ENCODE measurements around the gene PSMB8.

Gene PSMB8

GRCh38 chr6:32832535-32832934, 11.3 kb downstream of the PSMB8 start:
- H3K27ac ChIP-seq, result no peak overlapping the region
- ChIA-PET POLR2A (ENCODE audit: low non-redundant PET) (no interaction called here), CTCF (no interaction called here)
- TF ChIP-seq CTCF (conservative IDR thresholded peaks at IDR 0.05; ENCODE audit: low read depth), result no peak
- DNase-seq (ENCODE audit: low spot score), result no peak

- CTCF ChIA-PET, result interaction anchor here (0.6 kb wide), 1 partner anchor 208 kb away, joined by 5 read pairs; no protein-coding TSS in a partner anchor
Observed at GRCh38 chr6:32830936-32831335, 12.9 kb downstream of the PSMB8 start.

GRCh38 chr6:32830017-32830416, 13.8 kb downstream of the PSMB8 start:
- CTCF ChIA-PET, result no interaction called here
- POLR2A ChIA-PET (ENCODE audit: low non-redundant PET), result no interaction called here
- no peak for TF ChIP-seq CTCF (conservative IDR thresholded peaks at IDR 0.05; ENCODE audit: low read depth)
- no peak overlapping the region for H3K27ac ChIP-seq
- DNase-seq (ENCODE audit: low spot score), result no peak

More at GRCh38 chr6:32830936-32831335, 12.9 kb downstream of the PSMB8 start:
- no peak for TF ChIP-seq CTCF (conservative IDR thresholded peaks at IDR 0.05; ENCODE audit: low read depth)
- DNase-seq (ENCODE audit: low spot score), result no peak
- no peak overlapping the region for H3K27ac ChIP-seq
- POLR2A ChIA-PET (ENCODE audit: low non-redundant PET), result no interaction called here

- H3K27ac ChIP-seq, result no peak overlapping the region; the same call in 1 of the 2 replicates
- DNase-seq (ENCODE audit: low spot score), result no peak
- ChIA-PET CTCF (no interaction called here), POLR2A (ENCODE audit: low non-redundant PET) (no interaction called here)
- no peak for TF ChIP-seq CTCF (conservative IDR thresholded peaks at IDR 0.05; ENCODE audit: low read depth)
Observed at GRCh38 chr6:32829495-32829894, 14.4 kb downstream of the PSMB8 start.

- CTCF ChIA-PET, result interaction anchor here (0.6 to 2.6 kb wide), 3 partner anchors 29 to 1635 kb away, joined by 3 to 14 read pairs (median 3); no protein-coding TSS in a partner anchor
- no peak overlapping the region for H3K27ac ChIP-seq
- POLR2A ChIA-PET (ENCODE audit: low non-redundant PET), result no interaction called here
- DNase-seq (ENCODE audit: low spot score), result no peak
- no peak for TF ChIP-seq CTCF (conservative IDR thresholded peaks at IDR 0.05; ENCODE audit: low read depth)
Observed at GRCh38 chr6:32827025-32827424, 16.8 kb downstream of the PSMB8 start.

GRCh38 chr6:32825966-32826365, 17.9 kb downstream of the PSMB8 start:
- no peak overlapping the region for H3K27ac ChIP-seq
- DNase-seq (ENCODE audit: low spot score), result no peak
- TF ChIP-seq CTCF (conservative IDR thresholded peaks at IDR 0.05; ENCODE audit: low read depth), result peak; percentile 38; the same call in 1 of the 2 replicates
- POLR2A ChIA-PET (ENCODE audit: low non-redundant PET), result interaction anchor here (0.8 kb wide), 1 partner anchor 28 kb away, joined by 3 read pairs; the partner anchor contains the start of genes PSMB9 and TAP1
- CTCF ChIA-PET, result interaction anchor here (0.6 to 2.6 kb wide), 5 partner anchors 12 to 42 kb away, joined by 3 to 14 read pairs (median 4); partner anchors contain the start of gene PSMB8
